Activated CD8-positive, alpha-beta memory T cell treated with anti-CD3 and anti-CD28 coated beads for 48 hours (primary cell): ENCODE results near the gene DDX10.
"Not testable (repeated sequence)": the region's sequence is repeated elsewhere in the genome, so short reads cannot be mapped to it uniquely, and the experiment has no call there.

Experiments used
- DNase-seq, 3 experiments: peaks; one replicate each; pipeline ENCODE4 v3.0.0-alpha.2; 2020; ENCODE audit warnings: low read depth in 2 of 3, low spot score in 2 of 3

DDX10 gene

GRCh38 chr11:108766596-108767173 is 101.8 kb downstream of the DDX10 start:
- DNase-seq: no peak

- no peak for DNase-seq
Observed at GRCh38 chr11:108768370-108768769, 103.5 kb downstream of the DDX10 start.

GRCh38 chr11:108768964-108769363 is 104.1 kb downstream of the DDX10 start:
- DNase-seq: no peak

GRCh38 chr11:108774037-108774730 is 109.3 kb downstream of the DDX10 start:
- no peak for DNase-seq

GRCh38 chr11:108775324-108775723 is 110.5 kb downstream of the DDX10 start:
- DNase-seq: no peak

GRCh38 chr11:108779147-108779546 is 114.3 kb downstream of the DDX10 start:
- DNase-seq: not testable (repeated sequence)

- DNase-seq: no peak
Observed at GRCh38 chr11:108780119-108780518, 115.2 kb downstream of the DDX10 start.

GRCh38 chr11:108781946-108782345 is 117.1 kb downstream of the DDX10 start:
- no peak for DNase-seq

GRCh38 chr11:108786281-108786990 is 121.6 kb downstream of the DDX10 start:
- DNase-seq: no peak

GRCh38 chr11:108787105-108787504 is 122.2 kb downstream of the DDX10 start:
- DNase-seq: no peak

- no peak for DNase-seq
Observed at GRCh38 chr11:108788565-108789199, 123.8 kb downstream of the DDX10 start.

GRCh38 chr11:108790501-108791299 is 125.8 kb downstream of the DDX10 start:
- no peak for DNase-seq

GRCh38 chr11:108793138-108793537 is 128.3 kb downstream of the DDX10 start:
- no peak for DNase-seq

GRCh38 chr11:108793611-108794010 is 128.7 kb downstream of the DDX10 start:
- no peak for DNase-seq

GRCh38 chr11:108796551-108796950 is 131.7 kb downstream of the DDX10 start:
- DNase-seq: no peak

GRCh38 chr11:108797578-108798100 is 132.8 kb downstream of the DDX10 start:
- no peak for DNase-seq

- DNase-seq: no peak
Observed at GRCh38 chr11:108802492-108802891, 137.6 kb downstream of the DDX10 start.

GRCh38 chr11:108803776-108804175 is 138.9 kb downstream of the DDX10 start:
- DNase-seq: no peak

- no peak for DNase-seq
Observed at GRCh38 chr11:108804511-108804910, 139.6 kb downstream of the DDX10 start.

GRCh38 chr11:108805030-108805429 is 140.2 kb downstream of the DDX10 start:
- no peak for DNase-seq

- no peak for DNase-seq
Observed at GRCh38 chr11:108807262-108807661, 142.4 kb downstream of the DDX10 start.
